GM18505 (cell line): ENCODE results near the gene C14orf93.

Experiments
- ATAC-seq: cut with Tn5 transposase; IDR thresholded peaks from one replicate; pipeline ENCODE4 v1.9.1; 2021; ENCODE audit not compliant: unreplicated experiment
- POLR2A ChIP-seq: IDR thresholded peaks from 4 replicates; pipeline ENCODE4 v1.6.1; 2011; ENCODE audit warnings: borderline replicate concordance; ENCODE audit not compliant: insufficient read depth, insufficient read length; ENCODE audit errors: extremely low read depth

The C14orf93 gene

GRCh38 chr14:23051141-23052057 is 41.5 kb upstream of the C14orf93 start:
- ATAC-seq = no peak

GRCh38 chr14:23049011-23049410 is 39.1 kb upstream of the C14orf93 start:
- TF ChIP-seq POLR2A = no peak
- ATAC-seq = no peak

More at GRCh38 chr14:23051141-23052057, 41.5 kb upstream of the C14orf93 start:
- no peak for TF ChIP-seq POLR2A

- no peak for ATAC-seq
- TF ChIP-seq POLR2A = no peak
Observed at GRCh38 chr14:23047751-23048693, 38.1 kb upstream of the C14orf93 start.

- no peak for ATAC-seq
- TF ChIP-seq POLR2A = no peak
Observed at GRCh38 chr14:23047034-23047634, 37.2 kb upstream of the C14orf93 start.

- no peak for ATAC-seq
- no peak for TF ChIP-seq POLR2A
Observed at GRCh38 chr14:23045419-23046357, 35.7 kb upstream of the C14orf93 start.

- no peak for ATAC-seq
- no peak for TF ChIP-seq POLR2A
Observed at GRCh38 chr14:23044840-23045239, 34.9 kb upstream of the C14orf93 start.

GRCh38 chr14:23043754-23044153 is 33.8 kb upstream of the C14orf93 start:
- no peak for TF ChIP-seq POLR2A
- ATAC-seq = no peak

- TF ChIP-seq POLR2A = no peak
- ATAC-seq = no peak
Observed at GRCh38 chr14:23043145-23043544, 33.2 kb upstream of the C14orf93 start.

- TF ChIP-seq POLR2A = no peak
- ATAC-seq = no peak
Observed at GRCh38 chr14:23042162-23042965, 32.4 kb upstream of the C14orf93 start, which contains the start of gene PSMB11. Gene PSMB11 (plus strand): TSS chr14:23042212. CDS start chr14:23042226, 14 bp downstream.

- ATAC-seq = no peak
- no peak for TF ChIP-seq POLR2A
Observed at GRCh38 chr14:23041729-23042128, 31.8 kb upstream of the C14orf93 start.

GRCh38 chr14:23040100-23040499 is 30.2 kb upstream of the C14orf93 start:
- no peak for TF ChIP-seq POLR2A
- no peak for ATAC-seq
